Liver (tissue), 9 donors: Measurements from ENCODE around the gene GPBP1. TPM values are rescaled to one million over a fixed set of nuclear protein-coding genes. Genes with fewer than 3 reads are reported as not detected.

Experiments used
- DNase-seq: peaks from one replicate; pipeline ENCODE4 v3.0.0-alpha.2; 2017; ENCODE audit warnings: low spot score
- H3K27ac ChIP-seq, 2 donors: one replicate each; pipeline ENCODE4 v1.7.0; 2013; ENCODE audit warnings: inconsistent platforms in 2 of 2, low read length in 2 of 2, control low read depth in 1 of 2, low read depth in 1 of 2, mild to moderate bottlenecking in 1 of 2
- H3K27me3 ChIP-seq, 4 donors: one replicate each; pipeline versions ENCODE4 v1.6.1 to v1.7.0; 2013; ENCODE audit warnings: low read length in 3 of 4, inconsistent platforms in 1 of 4, mild to moderate bottlenecking in 1 of 4, moderate library complexity in 1 of 4; ENCODE audit not compliant: control insufficient read depth in 4 of 4, insufficient read depth in 4 of 4
- H3K36me3 ChIP-seq, 4 donors: one replicate each; pipeline versions ENCODE4 v1.6.1 to v1.7.0; 2013; ENCODE audit warnings: low read length in 3 of 4, mild to moderate bottlenecking in 3 of 4, low read depth in 1 of 4, moderate library complexity in 1 of 4; ENCODE audit not compliant: control insufficient read depth in 4 of 4, insufficient read depth in 3 of 4
- H3K4me1 ChIP-seq, 4 donors: one replicate each; pipeline versions ENCODE4 v1.6.1 to v1.7.0; 2013; ENCODE audit warnings: low read length in 3 of 4, mild to moderate bottlenecking in 3 of 4, moderate library complexity in 1 of 4; ENCODE audit not compliant: control insufficient read depth in 4 of 4, insufficient read depth in 4 of 4
- H3K4me3 ChIP-seq, 3 donors: one replicate each; pipeline versions ENCODE4 v1.6.1 to v1.7.0; 2013; ENCODE audit warnings: low read length in 3 of 3, control low read depth in 1 of 3, low read depth in 1 of 3, mild to moderate bottlenecking in 1 of 3
- H3K9ac ChIP-seq, 2 donors: one replicate each; pipeline ENCODE4 v1.7.0; 2013; ENCODE audit warnings: low read length in 2 of 2, mild to moderate bottlenecking in 2 of 2, moderate library complexity in 2 of 2, control low read depth in 1 of 2, low read depth in 1 of 2
- H3K9me3 ChIP-seq, 4 donors: one replicate each; pipeline versions ENCODE4 v1.6.1 to v1.7.0; 2013; ENCODE audit warnings: low read length in 3 of 4; ENCODE audit not compliant: control insufficient read depth in 4 of 4
- ATF3 ChIP-seq: IDR thresholded peaks from 2 replicates; pipeline ENCODE4 v1.6.1; 2016; ENCODE audit warnings: antibody characterized with exemption
- CTCF ChIP-seq: fragments of 150-350 bp; IDR thresholded peaks from 2 replicates; pipeline ENCODE4 v1.5.1; 2017; ENCODE audit warnings: improper control_type of control experiment, low read depth, low read length; ENCODE audit not compliant: missing input control
- EGR1 ChIP-seq, 2 donors: IDR thresholded peaks; 2 replicates each; pipeline ENCODE4 v1.6.1; 2016 to 2018; ENCODE audit warnings: antibody characterized with exemption in 2 of 2, low read depth in 2 of 2
- FOXA1 ChIP-seq: IDR thresholded peaks from 2 replicates; pipeline ENCODE4 v1.6.1; 2016; ENCODE audit warnings: antibody characterized with exemption
- FOXA2 ChIP-seq: IDR thresholded peaks from 2 replicates; pipeline ENCODE4 v1.6.1; 2016; ENCODE audit warnings: antibody characterized with exemption
- GABPA ChIP-seq, 2 donors: IDR thresholded peaks in 1 of 2; conservative IDR thresholded peaks in 1 of 2; 2 replicates each; pipeline ENCODE4 v1.6.1; 2016; ENCODE audit warnings: antibody characterized with exemption in 2 of 2, mild to moderate bottlenecking in 1 of 2, moderate library complexity in 1 of 2
- HNF4A ChIP-seq, 2 donors: conservative IDR thresholded peaks; 2 replicates each; pipeline ENCODE4 v1.6.1; 2016; ENCODE audit warnings: antibody characterized with exemption in 2 of 2, mild to moderate bottlenecking in 2 of 2
- HNF4G ChIP-seq: IDR thresholded peaks from 2 replicates; pipeline ENCODE4 v1.6.1; 2016; ENCODE audit warnings: antibody characterized with exemption
- JUND ChIP-seq, 2 donors: IDR thresholded peaks; 2 replicates each; pipeline ENCODE4 v1.6.1; 2016; ENCODE audit warnings: antibody characterized with exemption in 2 of 2
- MAX ChIP-seq: IDR thresholded peaks from 2 replicates; pipeline ENCODE4 v1.6.1; 2016; ENCODE audit warnings: antibody characterized with exemption
- NR2F2 ChIP-seq: IDR thresholded peaks from 2 replicates; pipeline ENCODE4 v1.6.1; 2016; ENCODE audit warnings: antibody characterized with exemption
- RAD21 ChIP-seq, 2 donors: IDR thresholded peaks; 2 replicates each; pipeline ENCODE4 v1.6.1; 2016; ENCODE audit warnings: antibody characterized with exemption in 2 of 2, mild to moderate bottlenecking in 2 of 2
- REST ChIP-seq: IDR thresholded peaks from 2 replicates; pipeline ENCODE4 v1.6.1; 2016; ENCODE audit warnings: antibody characterized with exemption, mild to moderate bottlenecking
- RXRA ChIP-seq, 2 donors: IDR thresholded peaks; 2 replicates each; pipeline ENCODE4 v1.6.1; 2017 to 2018; ENCODE audit warnings: antibody characterized with exemption in 2 of 2, mild to moderate bottlenecking in 1 of 2
- TAF1 ChIP-seq: conservative IDR thresholded peaks from 2 replicates; pipeline ENCODE4 v1.6.1; 2016; ENCODE audit warnings: antibody characterized with exemption, mild to moderate bottlenecking
- YY1 ChIP-seq: IDR thresholded peaks from 2 replicates; pipeline ENCODE4 v1.6.1; 2016; ENCODE audit warnings: antibody characterized with exemption, mild to moderate bottlenecking
- ZBTB33 ChIP-seq: IDR thresholded peaks from 2 replicates; pipeline ENCODE4 v1.6.1; 2016; ENCODE audit warnings: antibody characterized with exemption
- WGBS: extraction: QIAGEN DNeasy Blood & Tissue Kit; methylation state at CpG from one replicate; pipeline ENCODE4 v1.1.7; 2013; 5-methylcytosine and 5-hydroxymethylcytosine counted together
- polyA plus RNA-seq, 2 donors: library from polyadenylated mRNA; stranded (reverse) in 1 of 2; unstranded in 1 of 2; fragments of 200-250 nt in 1 of 2; fragments of >200 nt in 1 of 2; fragmentation: Nextera tagmentation in 1 of 2; extraction: Ambion mirVana in 1 of 2; gene quantifications; one replicate each; pipeline versions ENCODE4 v1.2.1 to v1.2.3, GENCODE V29; 2013 to 2015
- total RNA-seq, 2 donors: library from RNA; depleted of rRNA; stranded (reverse); fragments of >200 nt; gene quantifications; one replicate each; pipeline ENCODE4 v1.2.3, GENCODE V29; 2014
- donor health status: healthy.
- donor health status: healthy.
- donor health status: healthy.
- donor health status: healthy.
- donor health status: healthy.

GPBP1 gene
- total and polyA plus RNA-seq, 4 donors, result 13.6 to 30.8 (median 24.6) TPM

GRCh38 chr5:57267805-57268204 lies 93.9 kb downstream of the GPBP1 start:
- WGBS, result 84% methylated on average over 2 of the region's 2 CpGs
- no peak for TF ChIP-seq RXRA (IDR thresholded peaks at IDR 0.05)
- TF ChIP-seq TAF1, result no peak
- TF ChIP-seq GABPA (IDR thresholded peaks at IDR 0.05 in 1 of 2, conservative IDR thresholded peaks at IDR 0.05 in 1 of 2), result no peak
- no peak for TF ChIP-seq ATF3
- no peak for TF ChIP-seq RAD21 (IDR thresholded peaks at IDR 0.05)
- no peak for TF ChIP-seq FOXA2
- no peak for TF ChIP-seq REST
- Histone ChIP-seq H3K9me3 (no peaks in the 10 kb centered on the region), H3K27me3 (no peaks in the 10 kb centered on the region), H3K9ac (no peak overlapping the region), H3K4me1 (peaks cover 0 to 3% (median 0%) of the 10 kb centered on the region in 4 donors), H3K4me3 (no peak overlapping the region), H3K27ac (no peak overlapping the region), H3K36me3 (peaks cover 0 to 5% (median 0%) of the 10 kb centered on the region in 4 donors)
- DNase-seq, result no peak

GRCh38 chr5:57276353-57276752 lies 102.5 kb downstream of the GPBP1 start:
- H3K36me3 ChIP-seq, result no peaks in the 10 kb centered on the region
- no peak overlapping the region for H3K4me3 ChIP-seq
- H3K9me3 ChIP-seq, result no peaks in the 10 kb centered on the region
- DNase-seq, result no peak
- H3K4me1 ChIP-seq, result no peaks in the 10 kb centered on the region
- no peak for TF ChIP-seq GABPA (IDR thresholded peaks at IDR 0.05 in 1 of 2, conservative IDR thresholded peaks at IDR 0.05 in 1 of 2)
- TF ChIP-seq FOXA2, result no peak
- TF ChIP-seq HNF4A (conservative IDR thresholded peaks at IDR 0.05), result no peak
- TF ChIP-seq ZBTB33, result no peak
- no peak for TF ChIP-seq REST
- TF ChIP-seq HNF4G, result no peak
- no peak for TF ChIP-seq MAX
- TF ChIP-seq JUND (IDR thresholded peaks at IDR 0.05), result no peak
- no peak for TF ChIP-seq RXRA (IDR thresholded peaks at IDR 0.05)
- no peak for TF ChIP-seq NR2F2
- TF ChIP-seq CTCF, result no peak
- no peak for TF ChIP-seq YY1
- TF ChIP-seq RAD21 (IDR thresholded peaks at IDR 0.05), result no peak
- no peak for TF ChIP-seq ATF3
- no peak for TF ChIP-seq EGR1 (IDR thresholded peaks at IDR 0.05; ENCODE audit: low read depth in 2 of 2)
- TF ChIP-seq FOXA1, result no peak
- no peak overlapping the region for H3K27ac ChIP-seq
- no peaks in the 10 kb centered on the region for H3K27me3 ChIP-seq
- 82% methylated on average over 5 of the region's 5 CpGs for WGBS
- H3K9ac ChIP-seq, result no peak overlapping the region
